GM23248 (cell line): ENCODE data around the gene BARX2. TPM values are rescaled to one million over a fixed set of nuclear protein-coding genes. Genes with fewer than 3 reads are reported as not detected.
A peak's percentile ranks its signal among the peaks of the same experiment; 100 is the strongest.
"Not testable (repeated sequence)": the region's sequence is repeated elsewhere in the genome, so short reads cannot be mapped to it uniquely, and the experiment has no call there.

Experiments
- DNase-seq: peaks from one replicate; pipeline ENCODE4 v3.0.0-alpha.2; 2015
- H2AFZ ChIP-seq: fragments of 200-600 bp; sonication (generic); 2 replicates; pipeline ENCODE4 v1.6.1; 2016; ENCODE audit warnings: antibody characterized with exemption
- H3F3A ChIP-seq: fragments of 200-600 bp; sonication (generic); 2 replicates; pipeline ENCODE4 v1.6.1; 2016; ENCODE audit warnings: mild to moderate bottlenecking, antibody characterized with exemption, mixed run types; ENCODE audit not compliant: insufficient read depth
- H3K27ac ChIP-seq: fragments of 200-600 bp; sonication (generic); 2 replicates; pipeline ENCODE4 v1.5.1; 2016; ENCODE audit warnings: mild to moderate bottlenecking
- H3K27me3 ChIP-seq: fragments of 200-600 bp; sonication (generic); replicated peaks from 2 replicates; pipeline ENCODE4 v1.6.1; 2016; ENCODE audit warnings: mild to moderate bottlenecking; ENCODE audit not compliant: insufficient read depth
- H3K36me3 ChIP-seq: fragments of 200-600 bp; sonication (generic); 2 replicates; pipeline ENCODE4 v1.6.1; 2016; ENCODE audit warnings: low read depth, mild to moderate bottlenecking
- H3K4me1 ChIP-seq: fragments of 200-600 bp; sonication (generic); 2 replicates; pipeline ENCODE4 v1.6.1; 2016; ENCODE audit warnings: mild to moderate bottlenecking; ENCODE audit not compliant: insufficient read depth
- H3K4me2 ChIP-seq: fragments of 200-600 bp; sonication (generic); one replicate; pipeline ENCODE4 v1.6.1; 2016; ENCODE audit warnings: mild to moderate bottlenecking; ENCODE audit not compliant: unreplicated experiment
- H3K4me3 ChIP-seq: fragments of 200-600 bp; sonication (generic); 2 replicates; pipeline ENCODE4 v1.5.1; 2016; ENCODE audit warnings: mild to moderate bottlenecking
- H3K79me2 ChIP-seq: fragments of 200-600 bp; sonication (generic); 2 replicates; pipeline ENCODE4 v1.6.1; 2016; ENCODE audit warnings: mild to moderate bottlenecking; ENCODE audit not compliant: insufficient read depth
- H3K9ac ChIP-seq: fragments of 200-600 bp; sonication (generic); 2 replicates; pipeline ENCODE4 v1.6.1; 2016; ENCODE audit warnings: mild to moderate bottlenecking
- H3K9me2 ChIP-seq: fragments of 200-600 bp; sonication (generic); 2 replicates; pipeline ENCODE4 v1.6.1; 2016; ENCODE audit warnings: mixed run types, mild to moderate bottlenecking, moderate library complexity; ENCODE audit not compliant: insufficient read depth
- H3K9me3 ChIP-seq: fragments of 200-600 bp; sonication (generic); one replicate; pipeline ENCODE4 v1.6.1; 2017; ENCODE audit warnings: low read depth
- H4K20me1 ChIP-seq: fragments of 200-600 bp; sonication (generic); 2 replicates; pipeline ENCODE4 v1.6.0; 2016; ENCODE audit not compliant: insufficient read depth
- EZH2 ChIP-seq: fragments of 200-600 bp; sonication (generic); IDR thresholded peaks from 2 replicates; pipeline ENCODE4 v1.6.1; 2018; ENCODE audit warnings: antibody characterized with exemption, mild to moderate bottlenecking; ENCODE audit not compliant: insufficient read depth, poor library complexity, severe bottlenecking
- EZH2phosphoT487 ChIP-seq: fragments of 200-600 bp; sonication (generic); IDR thresholded peaks from 2 replicates; pipeline ENCODE4 v1.6.1; 2018; ENCODE audit warnings: antibody characterized with exemption, moderate library complexity, mild to moderate bottlenecking, low read depth; ENCODE audit not compliant: insufficient read depth
- WGBS, 2 experiments: methylation state at CpG; one replicate each; pipeline ENCODE4 v1.1.6; 2015 to 2017; ENCODE audit warnings: low lambda C conversion rate in 2 of 2, low coverage in 1 of 2; ENCODE audit errors: missing lambda C conversion rate in 2 of 2; 5-methylcytosine and 5-hydroxymethylcytosine counted together
- in situ Hi-C: fragments of 300-500 bp; cut with MboI; formaldehyde crosslinking; loops from 2 replicates; pipeline ENCODE4 v1.15.0; 2020
- polyA plus RNA-seq: library from polyadenylated mRNA; unstranded; fragments of >200 nt; fragmentation: Nextera tagmentation; extraction: Ambion mirVana; gene quantifications from 2 replicates; pipeline ENCODE4 v1.2.1, GENCODE V29; 2016
- total RNA-seq: library from RNA; depleted of rRNA; stranded (reverse); fragments of >200 nt; shearing (Covaris generic); gene quantifications from 2 replicates; pipeline ENCODE4 v1.2.3, GENCODE V29; 2014; rRNA removed

The BARX2 gene, protein sequence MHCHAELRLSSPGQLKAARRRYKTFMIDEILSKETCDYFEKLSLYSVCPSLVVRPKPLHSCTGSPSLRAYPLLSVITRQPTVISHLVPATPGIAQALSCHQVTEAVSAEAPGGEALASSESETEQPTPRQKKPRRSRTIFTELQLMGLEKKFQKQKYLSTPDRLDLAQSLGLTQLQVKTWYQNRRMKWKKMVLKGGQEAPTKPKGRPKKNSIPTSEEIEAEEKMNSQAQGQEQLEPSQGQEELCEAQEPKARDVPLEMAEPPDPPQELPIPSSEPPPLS
- total RNA-seq (not detected in 2 replicates), polyA plus RNA-seq (not detected in 2 replicates)

DNA sequence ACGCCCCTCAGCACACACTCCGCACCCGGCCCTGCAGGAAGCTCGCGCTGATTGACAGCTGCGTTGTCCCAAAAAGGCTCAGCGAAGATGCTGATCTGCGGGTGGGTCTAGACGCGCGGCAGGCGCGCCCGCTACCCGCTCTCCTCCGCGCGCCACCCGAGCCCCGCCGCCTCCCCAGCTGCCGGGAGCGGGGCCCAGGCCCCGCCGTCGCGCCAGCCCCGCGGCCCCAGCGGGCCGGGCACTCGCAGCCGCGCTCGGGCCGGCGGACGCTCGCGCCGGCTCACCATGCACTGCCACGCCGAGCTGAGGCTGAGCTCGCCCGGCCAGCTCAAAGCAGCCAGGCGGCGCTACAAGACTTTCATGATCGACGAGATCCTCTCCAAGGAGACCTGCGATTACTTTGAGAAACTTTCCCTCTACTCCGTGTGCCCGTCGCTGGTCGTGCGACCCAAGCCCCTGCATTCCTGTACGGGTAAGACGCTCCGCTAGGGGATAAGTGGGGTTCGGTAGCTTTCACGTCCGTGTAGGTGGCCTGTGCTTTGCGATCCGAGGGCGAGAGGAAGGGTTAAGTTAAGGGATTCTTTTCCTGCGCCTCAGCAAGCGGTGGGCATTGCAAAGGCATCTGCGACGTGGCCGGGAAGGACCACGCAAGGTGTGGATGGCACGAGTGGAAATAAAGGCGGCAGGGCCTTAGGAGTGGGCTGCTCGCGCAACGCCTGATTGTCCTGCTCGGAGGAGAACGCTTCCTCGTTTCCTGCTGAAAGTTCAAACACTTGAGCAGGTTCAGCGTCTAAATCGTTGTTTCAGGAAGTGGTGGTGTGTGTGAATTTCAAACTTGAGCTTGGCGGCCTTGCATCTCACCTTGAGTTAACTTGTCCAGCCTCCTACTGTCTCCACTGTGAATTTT is at the start of gene BARX2:
TSS of gene BARX2 (plus strand) at position 98 of the 907 bp plus-strand sequence. CDS start at position 286, 188 bp downstream.
- DNase-seq, result peak; percentile 86
- Histone ChIP-seq H3K9me2 (no peaks in the 10 kb centered on the region), H3K27ac (no peak within 1 kb of the TSS), H3K9ac (no peak within 1 kb of the TSS), H2AFZ (peak within 1 kb of the TSS; percentile 66), H3K4me2 (peak within 1 kb of the TSS; percentile 9), H3K27me3 (peaks cover 94% of the 10 kb centered on the region), H3K4me3 (peak within 1 kb of the TSS; percentile 31; the same call in 1 of the 2 replicates), H4K20me1 (no peaks in the 10 kb centered on the region), H3K4me1 (0 out of 2 replicates have a peak, but pooled peaks cover 9% of the 10 kb centered on the region), H3F3A (no peaks in the 10 kb centered on the region), H3K36me3 (no peaks in the 10 kb centered on the region), H3K9me3 (no peaks in the 10 kb centered on the region), H3K79me2 (no peaks in the 10 kb centered on the region)
- TF ChIP-seq EZH2 (no peak), EZH2phosphoT487 (0 out of 2 replicates have a peak, but pooled peaks have one; percentile 31)
- WGBS, 2 experiments, result 7 to 10% methylated on average over 50 to 52 of the region's 81 CpGs
- in situ Hi-C loops, result no loop called here

DNA sequence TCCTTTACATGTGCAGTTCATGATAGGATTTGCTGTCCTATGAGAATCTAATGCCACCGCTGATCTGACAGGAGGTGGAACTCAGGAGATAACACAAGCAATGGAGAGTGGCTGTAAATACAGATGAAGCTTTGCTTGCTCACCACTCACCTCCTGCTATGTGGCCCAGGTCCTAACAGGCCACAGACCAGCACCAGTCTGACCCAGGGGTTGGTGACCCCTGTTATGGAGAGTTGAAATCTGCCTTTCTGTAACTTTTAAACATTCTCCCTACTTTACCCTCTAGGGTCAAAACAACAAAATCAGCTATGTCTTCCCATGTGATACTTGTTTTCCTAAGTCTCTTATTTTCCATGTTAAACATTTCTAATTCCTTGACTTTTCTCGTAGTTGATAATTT is 48.7 kb upstream of the BARX2 start:
- no peaks in the 10 kb centered on the region for H3K36me3 ChIP-seq
- no peak overlapping the region for H3K9ac ChIP-seq
- H3F3A ChIP-seq, result no peaks in the 10 kb centered on the region
- in situ Hi-C loops, result loop anchor here (10.0 kb wide), 1 partner anchor 212 kb away; no protein-coding TSS in a partner anchor
- no peaks in the 10 kb centered on the region for H4K20me1 ChIP-seq
- WGBS, 2 experiments, result 85 to 91% methylated on average over 2 of the region's 2 CpGs
- H3K27ac ChIP-seq, result no peak overlapping the region
- no peaks in the 10 kb centered on the region for H3K27me3 ChIP-seq
- peaks cover 10% of the 10 kb centered on the region for H3K4me1 ChIP-seq
- H3K79me2 ChIP-seq, result no peaks in the 10 kb centered on the region
- H3K4me2 ChIP-seq, result no peak overlapping the region
- H2AFZ ChIP-seq, result no peak overlapping the region
- no peak for DNase-seq
- no peak overlapping the region for H3K4me3 ChIP-seq
- H3K9me2 ChIP-seq, result no peaks in the 10 kb centered on the region
- TF ChIP-seq EZH2, result no peak
- TF ChIP-seq EZH2phosphoT487, result no peak
- no peaks in the 10 kb centered on the region for H3K9me3 ChIP-seq

DNA sequence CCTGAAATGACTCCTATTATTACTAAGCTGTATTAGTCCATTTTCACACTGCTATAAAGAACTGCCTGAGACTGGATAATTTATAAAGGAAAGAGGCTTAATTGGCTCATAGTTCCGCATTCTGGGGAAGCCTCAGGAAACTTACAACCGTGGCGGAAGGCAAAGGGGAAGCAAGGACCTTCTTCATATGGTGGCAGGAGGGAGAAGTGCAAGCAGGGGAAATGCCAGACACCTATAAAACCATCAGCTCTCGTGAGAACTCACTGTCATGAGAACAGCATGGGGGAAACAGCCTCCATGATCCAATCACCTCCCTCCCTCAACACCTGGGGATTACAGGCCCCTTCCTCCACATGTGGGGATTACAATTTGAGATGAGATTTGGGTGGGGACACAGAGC is 47.9 kb upstream of the BARX2 start:
- not testable (repeated sequence) for H3K27ac ChIP-seq, H2AFZ ChIP-seq, H3K4me3 ChIP-seq, H3K9ac ChIP-seq, H3F3A ChIP-seq, H3K4me2 ChIP-seq, DNase-seq, H3K9me3 ChIP-seq, H3K27me3 ChIP-seq, H4K20me1 ChIP-seq, H3K36me3 ChIP-seq, H3K9me2 ChIP-seq, H3K79me2 ChIP-seq
- in situ Hi-C loops, result loop anchor here (10.0 kb wide), 1 partner anchor 213 kb away; no protein-coding TSS in a partner anchor
- WGBS, 2 experiments, result 70 to 77% methylated on average over 4 of the region's 4 CpGs
- H3K4me1 ChIP-seq, result peaks cover 10% of the 10 kb centered on the region

DNA sequence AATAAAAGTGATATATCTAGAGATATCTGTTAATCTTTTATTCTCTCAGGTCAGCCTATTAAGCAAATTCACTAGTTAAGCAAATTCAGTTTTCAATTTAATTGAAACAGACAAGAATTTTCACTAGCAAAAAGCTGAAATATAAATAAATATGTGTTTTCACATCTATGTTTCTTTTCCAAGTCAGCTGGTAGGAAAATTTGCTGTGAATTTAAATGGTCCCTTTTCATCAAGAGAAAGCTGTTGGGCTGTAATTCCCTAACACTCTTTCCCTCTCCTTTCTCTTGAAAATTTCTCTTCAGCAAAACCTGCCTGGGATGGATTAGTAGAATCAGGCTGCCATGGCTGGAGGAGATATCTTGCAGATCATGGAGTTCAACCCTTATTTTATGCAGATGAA is 46.9 kb upstream of the BARX2 start:
- Histone ChIP-seq H3K79me2 (no peaks in the 10 kb centered on the region), H3K4me2 (no peak overlapping the region), H3K27ac (no peak overlapping the region), H3K4me1 (peaks cover 10% of the 10 kb centered on the region), H3K9ac (no peak overlapping the region), H2AFZ (no peak overlapping the region), H3K36me3 (no peaks in the 10 kb centered on the region), H3K9me2 (no peaks in the 10 kb centered on the region), H3K9me3 (no peaks in the 10 kb centered on the region), H3K4me3 (no peak overlapping the region), H3F3A (no peaks in the 10 kb centered on the region), H4K20me1 (no peaks in the 10 kb centered on the region), H3K27me3 (no peaks in the 10 kb centered on the region)
- in situ Hi-C loops, result loop anchor here (10.0 kb wide), 1 partner anchor 214 kb away; no protein-coding TSS in a partner anchor
- DNase-seq, result no peak
- no peak for TF ChIP-seq EZH2
- TF ChIP-seq EZH2phosphoT487, result no peak
